K562 (cell line): ENCODE data around the gene VEGFA. TPM values are rescaled to one million over a fixed set of nuclear protein-coding genes. Genes with fewer than 3 reads are reported as not detected.

ENCODE experiments used
- ATAC-seq: fragments of 200-7000 bp; cut with Tn5 transposase; 3 replicates; pipeline ENCODE4 v1.9.1; 2020; ENCODE audit warnings: moderate library complexity
- BruUV-seq: library from RNA; stranded (reverse); fragments of 400-500 nt; replicated peaks from 2 replicates; lab custom pipeline; 2021; lab: Mats Ljungman, UMichigan
- CTCF ChIA-PET: fragments of 300-600 bp; formaldehyde crosslinking; extraction: SDS; loops from one replicate; lab custom pipeline; 2021; ENCODE audit warnings: low intra/inter-chr PET ratio; lab: Yijun Ruan, JAX
- POLR2A ChIA-PET: fragments of 300-600, 350-650 bp; sonication (Branson Sonifier 250); formaldehyde crosslinking; extraction: SDS; loops from one replicate; lab custom pipeline; 2021; ENCODE audit warnings: antibody characterized with exemption, inconsistent platforms; lab: Yijun Ruan, JAX
- DNase-seq, 4 experiments: peaks; one replicate each; pipeline versions ENCODE4 v3.0.0 to v3.0.0-alpha.2; 2011 to 2018; ENCODE audit warnings: low spot score in 3 of 4, mixed read lengths in 3 of 4; ENCODE audit errors: extremely low read depth in 1 of 4
- FAIRE-seq: peaks from 2 replicates; lab custom pipeline; 2011; peaks lifted over from hg19 to GRCh38; lab: Jason Lieb, UNC
- H2AFZ ChIP-seq: 2 replicates; pipeline ENCODE4 v1.6.0; 2011; ENCODE audit warnings: low read depth, low read length, control low read depth, inconsistent platforms
- H3K27ac ChIP-seq: fragments of 200-600 bp; 3 replicates; pipeline ENCODE4 v1.8.0; 2011; ENCODE audit warnings: low read depth, mild to moderate bottlenecking, control low read depth, inconsistent platforms, low read length, moderate library complexity, mixed read lengths; ENCODE audit errors: extremely low read depth
- H3K27me3 ChIP-seq, 2 experiments: fragments of 300-600 bp in 1 of 2; 2 replicates in 1 of 2; 3 replicates in 1 of 2; pipeline versions ENCODE4 v1.6.0 to v1.8.0; 2011; ENCODE audit warnings: inconsistent platforms in 2 of 2, low read length in 2 of 2, mild to moderate bottlenecking in 1 of 2, mixed read lengths in 1 of 2, moderate library complexity in 1 of 2; ENCODE audit not compliant: control insufficient read depth in 2 of 2, insufficient read depth in 2 of 2
- H3K36me3 ChIP-seq: fragments of 300-600 bp; 3 replicates; pipeline ENCODE4 v1.8.0; 2011; ENCODE audit warnings: mild to moderate bottlenecking, low read length, inconsistent platforms; ENCODE audit not compliant: control insufficient read depth, insufficient read depth
- H3K4me1 ChIP-seq, 2 experiments: fragments of 200-600 bp in 1 of 2; replicated peaks in 1 of 2; 2 replicates in 1 of 2; 3 replicates in 1 of 2; pipeline versions ENCODE4 v1.5.1 to v1.8.0; 2011; ENCODE audit warnings: inconsistent platforms in 2 of 2, low read length in 2 of 2, mild to moderate bottlenecking in 1 of 2, mixed read lengths in 1 of 2, moderate library complexity in 1 of 2; ENCODE audit not compliant: control insufficient read depth in 2 of 2, insufficient read depth in 2 of 2
- H3K4me2 ChIP-seq: 2 replicates; pipeline ENCODE4 v1.6.1; 2011; ENCODE audit warnings: low read length, control low read depth, inconsistent platforms, mixed read lengths; ENCODE audit not compliant: insufficient read depth
- H3K4me3 ChIP-seq: fragments of 200-600 bp; sonication (generic), shearing (Covaris generic); 2 replicates; pipeline ENCODE4 v1.5.1; 2016; ENCODE audit warnings: control low read depth, inconsistent platforms
- H3K79me2 ChIP-seq: fragments of 200-600 bp; 3 replicates; pipeline ENCODE4 v1.8.0; 2011; ENCODE audit warnings: low read length, inconsistent platforms; ENCODE audit not compliant: control insufficient read depth, insufficient read depth
- H3K9ac ChIP-seq, 2 experiments: 2 replicates each; pipeline versions ENCODE4 v1.6.0 to v1.6.1; 2011; ENCODE audit warnings: low read depth in 2 of 2, low read length in 2 of 2, control low read depth in 1 of 2, inconsistent platforms in 1 of 2, mild to moderate bottlenecking in 1 of 2, mixed read lengths in 1 of 2; ENCODE audit not compliant: insufficient read depth in 1 of 2
- H3K9me1 ChIP-seq: one replicate; pipeline ENCODE4 v1.6.0; 2011; ENCODE audit warnings: inconsistent platforms, mild to moderate bottlenecking, low read length, moderate library complexity; ENCODE audit not compliant: control insufficient read depth, insufficient read depth
- H3K9me3 ChIP-seq: replicated peaks from 2 replicates; pipeline ENCODE4 v1.5.1; 2011; ENCODE audit warnings: low read depth, low read length, inconsistent platforms; ENCODE audit not compliant: control insufficient read depth, insufficient read depth
- H4K20me1 ChIP-seq: replicated peaks from 2 replicates; pipeline ENCODE4 v1.6.1; 2011; ENCODE audit warnings: low read length, inconsistent platforms, mixed read lengths; ENCODE audit not compliant: control insufficient read depth, insufficient read depth
- ARID1B ChIP-seq: fragments of 450-650 bp; IDR thresholded peaks from 2 replicates; pipeline ENCODE4 v1.6.1; 2016; ENCODE audit warnings: antibody characterized with exemption, mild to moderate bottlenecking, inconsistent platforms
- CCNT2 ChIP-seq: IDR thresholded peaks from 2 replicates; pipeline ENCODE4 v1.6.1; 2011; ENCODE audit warnings: borderline replicate concordance, low read depth, mild to moderate bottlenecking, moderate library complexity, mixed read lengths, low read length; ENCODE audit not compliant: insufficient read length; ENCODE audit errors: extremely low read depth
- ELF2 ChIP-seq: fragments of 250-450 bp; sonication (Bioruptor Pico); IDR thresholded peaks from 2 replicates; pipeline ENCODE4 v1.5.0; 2021; ENCODE audit warnings: mild to moderate bottlenecking
- FOXK2 ChIP-seq, 2 experiments: fragments of 450-650 bp; IDR thresholded peaks in 1 of 2; conservative IDR thresholded peaks in 1 of 2; 2 replicates each; pipeline ENCODE4 v1.6.1; 2016; ENCODE audit warnings: low read depth in 2 of 2, mild to moderate bottlenecking in 1 of 2
- FOXP1 ChIP-seq: sonication (generic); formaldehyde crosslinking; IDR thresholded peaks from 2 replicates; pipeline ENCODE4 v1.8.0; 2022; ENCODE audit warnings: mild to moderate bottlenecking, missing genetic modification reagents
- IRF2 ChIP-seq: sonication (generic); formaldehyde crosslinking; IDR thresholded peaks from 2 replicates; pipeline ENCODE4 v1.8.1; 2022; ENCODE audit warnings: mild to moderate bottlenecking, missing genetic modification reagents
- LARP7 ChIP-seq: fragments of 450-650 bp; IDR thresholded peaks from 2 replicates; pipeline ENCODE4 v1.6.1; 2016
- MAFF ChIP-seq: IDR thresholded peaks from 2 replicates; pipeline ENCODE4 v1.6.1; 2012; ENCODE audit warnings: low read length, improper control_type of control experiment
- MAZ ChIP-seq, 2 experiments: fragments of 450-650 bp in 1 of 2; sonication (generic) in 1 of 2; formaldehyde crosslinking; IDR thresholded peaks in 1 of 2; conservative IDR thresholded peaks in 1 of 2; 2 replicates each; pipeline versions ENCODE4 v1.4.0 to v1.5.0; 2020; ENCODE audit warnings: mild to moderate bottlenecking in 1 of 2, missing genetic modification reagents in 1 of 2
- MEIS2 ChIP-seq: fragments of 450-650 bp; IDR thresholded peaks from 2 replicates; pipeline ENCODE4 v1.6.1; 2014; ENCODE audit warnings: mild to moderate bottlenecking; ENCODE audit not compliant: partially characterized antibody
- MNT ChIP-seq, 2 experiments: fragments of 450-650 bp; conservative IDR thresholded peaks; 2 replicates each; pipeline ENCODE4 v1.6.1; 2017; ENCODE audit warnings: mild to moderate bottlenecking in 2 of 2, moderate library complexity in 2 of 2
- MYC ChIP-seq, 2 experiments: fragments of 250-450 bp in 1 of 2; sonication (Bioruptor Pico) in 1 of 2; IDR thresholded peaks; 2 replicates each; pipeline versions ENCODE4 v1.5.1 to v1.6.1; 2012 to 2021; ENCODE audit warnings: low read depth in 2 of 2, borderline replicate concordance in 1 of 2, improper control_type of control experiment in 1 of 2, low read length in 1 of 2, mild to moderate bottlenecking in 1 of 2, moderate library complexity in 1 of 2
- RAD51 ChIP-seq: fragments of 450-650 bp; IDR thresholded peaks from 2 replicates; pipeline ENCODE4 v1.7.1; 2016; ENCODE audit warnings: low read depth, mild to moderate bottlenecking, borderline replicate concordance
- TFE3 ChIP-seq: fragments of 450-650 bp; formaldehyde crosslinking; IDR thresholded peaks from 2 replicates; pipeline ENCODE4 v1.4.0; 2020; ENCODE audit warnings: mild to moderate bottlenecking, mixed read lengths
- TRIM24 ChIP-seq, 2 experiments: fragments of 450-650 bp; IDR thresholded peaks; 2 replicates each; pipeline ENCODE4 v1.6.1; 2016
- ZBTB2 ChIP-seq: fragments of 450-650 bp; IDR thresholded peaks from 2 replicates; pipeline ENCODE4 v1.6.1; 2016; ENCODE audit warnings: antibody characterized with exemption
- WGBS: fragments of 100-300 bp; shearing (Covaris generic); methylation state at CpG from one replicate; pipeline ENCODE4 v1.1.6; 2016; ENCODE audit warnings: low coverage, mixed read lengths; ENCODE audit not compliant: insufficient coverage; ENCODE audit errors: missing lambda C conversion rate; 5-methylcytosine and 5-hydroxymethylcytosine counted together
- in situ Hi-C: fragments of 300-500 bp; cut with MboI; formaldehyde crosslinking; loops from 4 replicates; pipeline ENCODE4 v1.15.0; 2018; ENCODE audit warnings: inconsistent platforms, mixed read lengths
- intact Hi-C: fragments of 100-400 bp; cut with micrococcal nuclease; formaldehyde crosslinking; loops from 2 replicates; pipeline ENCODE4 v1.14.2; 2022
- polyA plus RNA-seq, 8 experiments: library from polyadenylated mRNA; depleted of rRNA in 4 of 8; stranded (reverse) in 5 of 8; unstranded in 3 of 8; fragments of >200 nt; fragmentation: Nextera tagmentation in 2 of 8; fragmentation: Illumina TruSeq in 1 of 8; extraction: Ambion mirVana in 2 of 8; extraction: Trizol in 1 of 8; gene quantifications; 2 replicates each; pipeline versions ENCODE4 v1.2.1 to v1.2.3, GENCODE V29; 2011 to 2014; ENCODE audit warnings: inconsistent platforms in 1 of 8, missing spikeins in 1 of 8
- total RNA-seq, 7 experiments: library from RNA; depleted of rRNA in 6 of 7; stranded (reverse); fragments of >200 nt in 6 of 7; fragmentation: Illumina TruSeq in 2 of 7; extraction: Trizol in 2 of 7; gene quantifications; 2 replicates each; pipeline versions ENCODE4 v1.2.1 to v1.2.3, GENCODE V29; 2011 to 2021; ENCODE audit warnings: low replicate concordance in 1 of 7

Gene VEGFA
- total and polyA plus RNA-seq, 9 of the 15 experiments (the other 6 are each of a cell fraction or from before 2014, with no cell fraction given) = 14.0 to 271 (median 124) TPM

- Histone ChIP-seq H2AFZ (no peak overlapping the region), H3K4me1 (peaks cover 12 to 17% of the 10 kb centered on the region in 2 experiments), H3K36me3 (no peaks in the 10 kb centered on the region), H4K20me1 (no peaks in the 10 kb centered on the region), H3K9ac (no peak overlapping the region), H3K79me2 (no peaks in the 10 kb centered on the region), H3K9me3 (no peaks in the 10 kb centered on the region), H3K4me3 (no peak overlapping the region), H3K9me1 (no peaks in the 10 kb centered on the region), H3K4me2 (no peak overlapping the region), H3K27ac (no peak overlapping the region), H3K27me3 (peaks cover 0 to 4% of the 10 kb centered on the region in 2 experiments; a peak in 2 of 5 replicates)
- ChIA-PET POLR2A (interaction anchor here (0.5 to 1.6 kb wide), 3 partner anchors 11 to 842 kb away, joined by 3 read pairs; no protein-coding TSS in a partner anchor), CTCF (interaction anchor here (0.8 kb wide), 1 partner anchor 14 kb away, joined by 4 read pairs; no protein-coding TSS in a partner anchor)
- ATAC-seq (no peak), DNase-seq (peak in 2 of 4 experiments; percentile 46 to 47), FAIRE-seq (no peak)
- no TSS peak for BruUV-seq
- WGBS = 2% methylated on average over 4 of the region's 4 CpGs
- in situ Hi-C loops (no loop called here), intact Hi-C loops (no loop called here)
- 0 out of 2 replicates have a peak, but pooled peaks have one; percentile 21 for TF ChIP-seq RAD51
- TF ChIP-seq MAFF = peak; percentile 39; the same call in 1 of the 2 replicates
- peak in 1 of 2 experiments; percentile 79; a peak in 3 of 4 replicates for TF ChIP-seq FOXK2 (conservative IDR thresholded peaks at IDR 0.05 in 1 of 2, IDR thresholded peaks at IDR 0.05 in 1 of 2; ENCODE audit: low read depth in 2 of 2)
- TF ChIP-seq MYC (IDR thresholded peaks at IDR 0.05; ENCODE audit: low read depth, low read length) = peak; percentile 56; the same call in 1 of the 2 replicates
- no peak for TF ChIP-seq MYC (CRISPR knock-in tag; IDR thresholded peaks at IDR 0.05; ENCODE audit: borderline replicate concordance, low read depth)
- 0 out of 2 replicates have a peak, but pooled peaks have one; percentile 7 for TF ChIP-seq TFE3 (CRISPR knock-in tag)
- TF ChIP-seq MNT (conservative IDR thresholded peaks at IDR 0.05) = peak; percentile 40 to 63; a peak in 1 of 4 replicates
- 0 out of 4 replicates have a peak, but pooled peaks of 1 of the 2 experiments have one; percentile 31 for TF ChIP-seq TRIM24 (IDR thresholded peaks at IDR 0.05)
- TF ChIP-seq CCNT2 = no peak
- TF ChIP-seq MEIS2 = peak; percentile 95
- TF ChIP-seq LARP7 = no peak
- TF ChIP-seq MAZ (CRISPR knock-in tag; conservative IDR thresholded peaks at IDR 0.05 in 1 of 2, IDR thresholded peaks at IDR 0.05 in 1 of 2) = no peak
- peak; percentile 32; the same call in 1 of the 2 replicates for TF ChIP-seq ARID1B
- TF ChIP-seq ELF2 = no peak
- TF ChIP-seq ZBTB2 = peak; percentile 91
- TF ChIP-seq FOXP1 (CRISPR knock-in tag) = no peak
- TF ChIP-seq IRF2 (CRISPR knock-in tag) = no peak
Observed at GRCh38 chr6:43821101-43821886, 51.3 kb downstream of the VEGFA start.
